Testis (tissue), 3 donors: ENCODE data around the gene GLI3. TPM values are rescaled to one million over a fixed set of nuclear protein-coding genes. Genes with fewer than 3 reads are reported as not detected.

Experiments used
- DNase-seq: peaks from one replicate; pipeline ENCODE4 v3.0.0-alpha.2; 2019
- H3K27ac ChIP-seq, 2 donors: fragments of 200-600 bp; sonication (generic); one replicate each; pipeline ENCODE4 v1.5.1; 2019
- H3K27me3 ChIP-seq: fragments of 200-600 bp; sonication (generic); one replicate; pipeline ENCODE4 v1.5.1; 2019
- H3K36me3 ChIP-seq: fragments of 200-600 bp; sonication (generic); one replicate; pipeline ENCODE4 v1.5.1; 2017; ENCODE audit warnings: low read depth; ENCODE audit errors: missing control alignments
- H3K4me1 ChIP-seq: fragments of 200-600 bp; sonication (generic); one replicate; pipeline ENCODE4 v1.5.1; 2019
- H3K4me3 ChIP-seq, 2 donors: fragments of 200-600 bp; sonication (generic); one replicate each; pipeline ENCODE4 v1.5.1; 2017 to 2019
- H3K9me3 ChIP-seq: fragments of 200-600 bp; sonication (generic); one replicate; pipeline ENCODE4 v1.5.1; 2017
- CTCF ChIP-seq, 3 experiments: fragments of 450-650 bp in 2 of 3; fragments of 200-600 bp in 1 of 3; sonication (generic) in 1 of 3; IDR thresholded peaks; one replicate each; pipeline ENCODE4 v1.5.1; 2016 to 2019; ENCODE audit warnings: antibody characterized with exemption in 3 of 3, mild to moderate bottlenecking in 2 of 3, moderate library complexity in 1 of 3
- POLR2A ChIP-seq: fragments of 450-650 bp; IDR thresholded peaks from one replicate; pipeline ENCODE4 v1.6.1; 2017; ENCODE audit warnings: antibody characterized with exemption, mild to moderate bottlenecking, moderate library complexity
- WGBS, 2 donors: methylation state at CpG; one replicate each; pipeline ENCODE4 v1.1.5; 2018; 5-methylcytosine and 5-hydroxymethylcytosine counted together
- intact Hi-C: fragments of 100-400 bp; cut with DNase I; formaldehyde crosslinking; loops from one replicate; pipeline ENCODE4 v1.15.1; 2023; ENCODE audit warnings: low total_unique reads
- polyA plus RNA-seq: library from polyadenylated mRNA; stranded (reverse); fragments of 350-450 nt; fragmentation: Illumina TruSeq; extraction: RNeasy Lipid Tissue Mini Kit (QIAGEN cat#74804); gene quantifications from one replicate; pipeline ENCODE4 v1.2.3, GENCODE V29; 2014; ENCODE audit warnings: low read depth, low replicate concordance; ENCODE audit not compliant: insufficient read depth
- total RNA-seq, 2 donors: library from RNA; depleted of rRNA; stranded (reverse); fragments of >200 nt; gene quantifications; one replicate each; pipeline ENCODE4 v1.2.3, GENCODE V29; 2016

GLI3 gene
- total and polyA plus RNA-seq, 3 donors from 2014 or later = 3.8 to 7.3 (median 5.0) TPM

GRCh38 chr7:42055171-42055570 is 181.8 kb downstream of the GLI3 start:
- Histone ChIP-seq H3K27me3 (no peaks in the 10 kb centered on the region), H3K4me1 (peaks cover 3% of the 10 kb centered on the region), H3K9me3 (no peaks in the 10 kb centered on the region), H3K4me3 (no peak overlapping the region), H3K36me3 (no peaks in the 10 kb centered on the region), H3K27ac (no peak overlapping the region)
- WGBS, 2 donors = 77 to 80% methylated on average over 5 of the region's 5 CpGs
- DNase-seq = no peak
- TF ChIP-seq CTCF (IDR thresholded peaks at IDR 0.05) (no peak), POLR2A (no peak)
- intact Hi-C loops = no loop called here

GRCh38 chr7:42053834-42054233 is 183.2 kb downstream of the GLI3 start:
- TF ChIP-seq POLR2A (no peak), CTCF (IDR thresholded peaks at IDR 0.05) (no peak)
- no peak for DNase-seq
- 86 to 89% methylated on average over 2 of the region's 2 CpGs for WGBS, 2 donors
- H3K9me3 ChIP-seq = no peaks in the 10 kb centered on the region
- no peak overlapping the region for H3K4me3 ChIP-seq
- intact Hi-C loops = no loop called here
- no peaks in the 10 kb centered on the region for H3K27me3 ChIP-seq
- no peak overlapping the region for H3K27ac ChIP-seq
- H3K4me1 ChIP-seq = peaks cover 1% of the 10 kb centered on the region
- no peaks in the 10 kb centered on the region for H3K36me3 ChIP-seq

- no peaks in the 10 kb centered on the region for H3K36me3 ChIP-seq
Observed at GRCh38 chr7:42049761-42050160, 187.2 kb downstream of the GLI3 start.

GRCh38 chr7:42046483-42046882 is 190.5 kb downstream of the GLI3 start:
- DNase-seq = no peak

More at GRCh38 chr7:42049761-42050160, 187.2 kb downstream of the GLI3 start:
- intact Hi-C loops = no loop called here
- no peaks in the 10 kb centered on the region for H3K27me3 ChIP-seq
- H3K27ac ChIP-seq = no peak overlapping the region
- TF ChIP-seq CTCF (IDR thresholded peaks at IDR 0.05) = no peak
- WGBS, 2 donors = 86 to 89% methylated on average over 5 of the region's 5 CpGs
- H3K4me1 ChIP-seq = no peaks in the 10 kb centered on the region
- H3K4me3 ChIP-seq = no peak overlapping the region
- no peak for DNase-seq
- no peaks in the 10 kb centered on the region for H3K9me3 ChIP-seq

More at GRCh38 chr7:42046483-42046882, 190.5 kb downstream of the GLI3 start:
- H3K4me1 ChIP-seq = no peaks in the 10 kb centered on the region
- no peak overlapping the region for H3K27ac ChIP-seq
- no peaks in the 10 kb centered on the region for H3K27me3 ChIP-seq
- 72 to 73% methylated on average over 3 of the region's 3 CpGs for WGBS, 2 donors
- TF ChIP-seq CTCF (IDR thresholded peaks at IDR 0.05) = no peak
- no peaks in the 10 kb centered on the region for H3K36me3 ChIP-seq
- no peak overlapping the region for H3K4me3 ChIP-seq
- intact Hi-C loops = no loop called here
- no peaks in the 10 kb centered on the region for H3K9me3 ChIP-seq
